RWPE2 (cell line): Measurements from ENCODE around the gene SNF8.

Source experiments
- ATAC-seq: fragments of 200-7000 bp; cut with Tn5 transposase; 3 replicates; pipeline ENCODE4 v1.9.1; 2021; ENCODE audit warnings: low read depth
- DNase-seq: peaks from one replicate; pipeline ENCODE4 v3.0.0-alpha.2; 2020; ENCODE audit warnings: low spot score
- H3K27ac ChIP-seq: fragments of 450-650 bp; 2 replicates; pipeline ENCODE4 v1.5.1; 2017; ENCODE audit warnings: mild to moderate bottlenecking; ENCODE audit not compliant: poor library complexity, severe bottlenecking
- H3K27me3 ChIP-seq: fragments of 250-450 bp; sonication (Bioruptor Pico); 2 replicates; pipeline ENCODE4 v1.5.1; 2021; ENCODE audit warnings: mild to moderate bottlenecking, moderate library complexity; ENCODE audit not compliant: insufficient read depth, poor library complexity, severe bottlenecking
- H3K36me3 ChIP-seq: fragments of 250-450 bp; sonication (Bioruptor Pico); 2 replicates; pipeline ENCODE4 v1.5.1; 2020; ENCODE audit warnings: low read depth, mild to moderate bottlenecking, moderate library complexity
- H3K4me1 ChIP-seq: fragments of 250-450 bp; sonication (Bioruptor Pico); 2 replicates; pipeline ENCODE4 v1.5.1; 2021; ENCODE audit warnings: mild to moderate bottlenecking, moderate library complexity; ENCODE audit not compliant: insufficient read depth, poor library complexity, severe bottlenecking
- H3K4me3 ChIP-seq: fragments of 250-450 bp; sonication (Bioruptor Pico); 2 replicates; pipeline ENCODE4 v1.5.1; 2021; ENCODE audit warnings: mild to moderate bottlenecking, moderate library complexity; ENCODE audit not compliant: severe bottlenecking
- H3K9me3 ChIP-seq: fragments of 250-450 bp; sonication (Bioruptor Pico); 2 replicates; pipeline ENCODE4 v1.5.1; 2021; ENCODE audit warnings: mild to moderate bottlenecking, moderate library complexity; ENCODE audit not compliant: severe bottlenecking
- CTCF ChIP-seq: fragments of 450-650 bp; IDR thresholded peaks from one replicate; pipeline ENCODE4 v1.5.1; 2017; ENCODE audit warnings: mild to moderate bottlenecking, moderate library complexity; ENCODE audit not compliant: poor library complexity, severe bottlenecking

The SNF8 gene

DNA sequence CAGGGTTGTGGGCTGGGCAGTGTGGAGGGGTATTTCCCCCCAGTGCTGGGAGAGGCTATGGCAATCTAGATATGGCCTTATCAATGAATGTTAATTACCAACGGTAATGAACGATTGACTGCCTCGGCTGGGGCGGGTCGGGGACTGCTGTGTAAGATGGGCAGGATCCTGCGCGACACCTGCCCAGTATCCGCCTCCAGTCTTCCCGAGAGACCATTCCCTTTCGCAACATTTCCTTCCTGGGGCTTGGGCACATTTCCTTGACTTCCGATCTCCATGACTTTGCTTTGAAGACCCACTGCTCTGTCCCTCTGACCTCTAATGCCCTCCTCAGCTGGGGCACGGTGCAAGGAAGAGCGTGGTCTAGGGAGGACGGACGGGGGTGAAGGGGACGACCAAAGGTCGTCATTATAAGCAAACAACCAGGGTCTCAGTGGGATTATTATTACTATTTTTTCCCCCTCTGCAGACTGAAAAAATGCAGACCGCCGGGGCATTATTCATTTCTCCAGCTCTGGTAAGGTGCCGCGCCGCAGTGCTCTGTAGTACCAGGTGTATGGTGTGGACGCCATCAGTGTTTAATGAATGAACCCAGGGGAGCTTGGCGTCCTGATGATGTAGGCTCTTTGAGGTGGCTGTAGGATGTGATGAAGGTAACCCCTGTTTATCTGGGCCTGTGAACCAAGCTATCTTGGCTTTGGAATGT lies 51.5 kb downstream of the SNF8 start:
- Histone ChIP-seq H3K9me3 (no peaks in the 10 kb centered on the region), H3K4me3 (peak overlapping the region; percentile 73), H3K36me3 (peaks cover 33% of the 10 kb centered on the region), H3K4me1 (peaks cover 3% of the 10 kb centered on the region), H3K27ac (peak overlapping the region; percentile 38), H3K27me3 (no peaks in the 10 kb centered on the region)
- ATAC-seq (no peak), DNase-seq (no peak)
- no peak for TF ChIP-seq CTCF

DNA sequence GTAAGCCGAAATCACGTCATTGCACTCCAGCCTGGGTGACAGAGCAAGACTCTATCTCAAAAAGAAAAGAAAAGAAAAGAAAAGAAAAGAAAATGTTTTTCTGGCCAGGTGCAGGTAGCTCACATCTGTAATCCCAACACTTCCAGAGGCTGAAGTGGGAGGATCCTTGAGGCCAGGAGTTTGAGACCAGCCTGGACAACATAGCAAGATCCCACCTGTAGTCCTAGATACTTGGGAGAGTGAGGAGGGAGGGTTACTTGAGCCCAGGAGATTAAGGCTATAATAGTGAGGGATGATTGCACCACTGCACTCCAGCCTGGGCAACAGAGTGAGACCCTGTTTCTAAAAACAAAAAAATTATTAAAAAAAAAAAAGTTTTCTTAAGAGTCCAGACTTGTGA lies 54.6 kb downstream of the SNF8 start:
- DNase-seq, result no peak
- no peaks in the 10 kb centered on the region for H3K27me3 ChIP-seq
- H3K9me3 ChIP-seq, result no peaks in the 10 kb centered on the region
- peaks cover 13% of the 10 kb centered on the region for H3K36me3 ChIP-seq
- TF ChIP-seq CTCF, result no peak
- no peak for ATAC-seq
- no peak overlapping the region for H3K27ac ChIP-seq
- H3K4me3 ChIP-seq, result no peak overlapping the region
- H3K4me1 ChIP-seq, result peaks cover 3% of the 10 kb centered on the region

- no peaks in the 10 kb centered on the region for H3K36me3 ChIP-seq
- no peaks in the 10 kb centered on the region for H3K27me3 ChIP-seq
- no peaks in the 10 kb centered on the region for H3K9me3 ChIP-seq
- TF ChIP-seq CTCF, result no peak
- DNase-seq (no peak), ATAC-seq (no peak)
- H3K4me1 ChIP-seq, result no peaks in the 10 kb centered on the region
- no peak overlapping the region for H3K4me3 ChIP-seq
- no peak overlapping the region for H3K27ac ChIP-seq
Measured at GRCh38 chr17:48883171-48883570, 61.5 kb downstream of the SNF8 start.

- Histone ChIP-seq H3K4me3 (no peak overlapping the region), H3K4me1 (no peaks in the 10 kb centered on the region), H3K27me3 (no peaks in the 10 kb centered on the region), H3K9me3 (no peaks in the 10 kb centered on the region), H3K36me3 (no peaks in the 10 kb centered on the region), H3K27ac (no peak overlapping the region)
- no peak for DNase-seq
- no peak for TF ChIP-seq CTCF
- ATAC-seq, result no peak
Measured at GRCh38 chr17:48882272-48882671, 62.4 kb downstream of the SNF8 start.
